ENCODE data around the gene FCMR. TPM values are rescaled to one million over a fixed set of nuclear protein-coding genes. Genes with fewer than 3 reads are reported as not detected.
A peak's percentile ranks its signal among the peaks of the same experiment; 100 is the strongest.

Gene FCMR
- total and polyA plus RNA-seq, 2 experiments from 2014 or later: 1.2 to 2.3 TPM

DNA sequence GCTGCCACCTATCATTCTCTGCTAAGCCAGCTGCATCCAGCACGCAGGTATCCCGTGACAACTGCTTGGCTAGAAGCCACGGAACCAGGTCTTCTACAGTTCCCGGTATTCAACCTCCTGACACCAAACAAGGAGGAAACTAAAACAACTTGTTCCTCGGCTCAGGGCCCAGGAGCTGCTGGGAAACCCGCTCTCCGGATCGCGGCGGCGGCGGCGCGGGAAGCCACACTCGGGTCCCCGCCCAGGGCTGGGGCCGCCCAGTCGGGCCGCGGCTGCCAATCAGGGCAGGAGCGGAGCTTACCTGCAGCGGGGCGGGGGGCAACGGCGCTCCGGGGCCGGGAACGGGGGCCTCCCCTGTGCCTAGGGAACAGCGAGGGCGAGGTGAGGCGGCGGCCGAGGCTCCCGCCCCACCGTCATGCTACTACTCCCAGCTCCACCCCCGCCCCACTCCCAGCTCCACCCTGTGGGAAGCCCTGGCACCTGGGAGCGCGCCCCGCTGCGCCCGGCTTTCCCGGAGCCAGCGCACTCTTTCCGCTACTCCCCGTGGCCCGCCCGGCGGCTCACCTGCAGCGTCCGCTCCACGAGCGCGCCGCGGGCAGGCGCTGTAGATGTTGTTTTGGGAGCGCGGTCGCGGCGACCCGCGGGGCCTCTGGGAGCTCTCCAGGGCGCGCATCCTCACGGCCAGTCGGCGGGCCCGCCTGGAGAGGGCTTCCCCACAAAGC, 12.4 kb downstream of the FCMR start:
- H3K27ac ChIP-seq: no peak overlapping the region
- H4K20me1 ChIP-seq (ENCODE audit: insufficient read depth): no peaks in the 10 kb centered on the region
- no peaks in the 10 kb centered on the region for H3K79me2 ChIP-seq (ENCODE audit: insufficient read depth)
- peak overlapping the region; percentile 55 for H3K9ac ChIP-seq
- peaks cover 28% of the 10 kb centered on the region for H3F3A ChIP-seq (ENCODE audit: insufficient read depth)
- 4 to 5% methylated on average over 22 to 55 of the region's 69 CpGs for WGBS, 2 experiments (ENCODE audit: low coverage in 1 of 2, low lambda C conversion rate in 2 of 2, missing lambda C conversion rate in 2 of 2)
- H3K4me1 ChIP-seq (ENCODE audit: insufficient read depth): peaks cover 12% of the 10 kb centered on the region
- peak; percentile 53 for DNase-seq
- in situ Hi-C loops (cut with MboI): no loop called here
- H3K4me2 ChIP-seq (ENCODE audit: unreplicated experiment): peak overlapping the region; percentile 73
- 0 out of 2 replicates have a peak, but pooled peaks cover 7% of the 10 kb centered on the region for H3K27me3 ChIP-seq (replicated peaks; ENCODE audit: insufficient read depth)
- no peaks in the 10 kb centered on the region for H3K9me3 ChIP-seq (ENCODE audit: low read depth)
- no peaks in the 10 kb centered on the region for H3K36me3 ChIP-seq (ENCODE audit: low read depth)
- H2AFZ ChIP-seq: peak overlapping the region; percentile 76
- H3K4me3 ChIP-seq: peak overlapping the region; percentile 69
- H3K9me2 ChIP-seq (ENCODE audit: insufficient read depth): no peaks in the 10 kb centered on the region
- TF ChIP-seq EZH2phosphoT487 (IDR thresholded peaks at IDR 0.05; ENCODE audit: insufficient read depth, low read depth) (no peak), EZH2 (IDR thresholded peaks at IDR 0.05; ENCODE audit: insufficient read depth, poor library complexity, severe bottlenecking) (no peak)

DNA sequence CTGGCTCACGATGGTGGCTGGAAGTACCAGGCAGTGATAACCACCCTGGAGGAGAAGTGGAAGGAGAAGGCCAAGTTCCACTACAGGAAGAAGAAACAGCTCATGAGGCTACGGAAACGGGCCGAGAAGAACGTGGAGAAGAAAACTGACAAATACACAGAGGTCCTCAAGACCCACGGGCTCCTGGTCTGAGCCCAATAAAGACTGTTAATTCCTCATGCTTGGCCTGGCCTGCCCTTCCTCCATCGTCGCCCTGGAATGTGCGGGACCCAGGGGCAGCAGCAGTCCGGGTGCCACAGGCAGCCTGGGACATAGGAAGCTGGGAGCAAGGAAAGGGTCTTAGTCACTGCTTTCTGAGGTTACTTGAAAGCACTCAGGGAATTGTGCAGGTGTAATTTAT, 13.7 kb downstream of the FCMR start:
- WGBS, 2 experiments (ENCODE audit: low coverage in 1 of 2, low lambda C conversion rate in 2 of 2, missing lambda C conversion rate in 2 of 2): 92 to 96% methylated on average over 10 of the region's 10 CpGs
- DNase-seq: no peak
- Histone ChIP-seq H3K79me2 (ENCODE audit: insufficient read depth) (no peaks in the 10 kb centered on the region), H3K4me3 (no peak overlapping the region), H2AFZ (no peak overlapping the region), H3K9me2 (ENCODE audit: insufficient read depth) (no peaks in the 10 kb centered on the region), H3K4me1 (ENCODE audit: insufficient read depth) (peaks cover 23% of the 10 kb centered on the region), H3K36me3 (ENCODE audit: low read depth) (no peaks in the 10 kb centered on the region), H3K9ac (no peak overlapping the region), H3K4me2 (ENCODE audit: unreplicated experiment) (no peak overlapping the region), H3F3A (ENCODE audit: insufficient read depth) (peaks cover 30% of the 10 kb centered on the region), H4K20me1 (ENCODE audit: insufficient read depth) (no peaks in the 10 kb centered on the region), H3K9me3 (ENCODE audit: low read depth) (no peaks in the 10 kb centered on the region), H3K27me3 (replicated peaks; ENCODE audit: insufficient read depth) (no peaks in the 10 kb centered on the region), H3K27ac (no peak overlapping the region)
- TF ChIP-seq EZH2 (IDR thresholded peaks at IDR 0.05; ENCODE audit: insufficient read depth, poor library complexity, severe bottlenecking) (no peak), EZH2phosphoT487 (IDR thresholded peaks at IDR 0.05; ENCODE audit: insufficient read depth, low read depth) (no peak)
- in situ Hi-C loops (cut with MboI): no loop called here

DNA sequence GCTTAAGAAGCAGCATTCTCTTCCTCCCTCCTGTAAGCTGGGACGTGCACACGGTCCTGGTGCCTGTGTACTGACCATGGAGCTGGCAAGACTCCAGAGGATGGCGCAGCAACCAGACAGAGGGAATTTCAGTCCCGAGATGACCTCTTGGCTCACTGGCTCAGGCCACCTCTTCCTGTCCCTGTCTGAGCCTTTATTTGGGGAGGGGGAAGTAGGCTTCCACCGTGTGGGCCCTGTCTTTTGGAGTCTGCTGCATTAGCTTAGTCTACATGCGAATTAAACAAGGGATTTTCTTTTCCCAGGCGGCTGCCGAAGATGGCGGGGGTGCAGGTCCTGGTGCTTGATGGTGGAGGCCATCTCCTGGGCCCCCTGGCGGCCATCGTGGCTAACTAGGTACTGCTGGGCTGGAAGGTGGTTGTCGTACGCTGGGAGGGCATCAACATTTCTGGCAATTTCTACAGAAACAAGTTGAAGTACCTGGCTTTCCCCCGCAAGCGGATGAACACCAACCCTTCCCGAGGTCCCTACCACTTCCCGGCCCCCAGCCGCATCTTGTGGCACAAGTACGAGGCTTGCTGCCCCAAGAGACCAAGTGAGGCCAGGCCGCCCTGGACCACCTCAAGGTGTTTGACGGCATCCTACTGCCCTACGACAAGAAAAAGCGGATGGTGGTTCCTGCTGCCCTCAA, 14.3 kb downstream of the FCMR start:
- H3K4me2 ChIP-seq (ENCODE audit: unreplicated experiment): no peak overlapping the region
- H3K9me2 ChIP-seq (ENCODE audit: insufficient read depth): no peaks in the 10 kb centered on the region
- no peaks in the 10 kb centered on the region for H3K9me3 ChIP-seq (ENCODE audit: low read depth)
- 89 to 93% methylated on average over 23 of the region's 23 CpGs for WGBS, 2 experiments (ENCODE audit: low coverage in 1 of 2, low lambda C conversion rate in 2 of 2, missing lambda C conversion rate in 2 of 2)
- no peaks in the 10 kb centered on the region for H3K79me2 ChIP-seq (ENCODE audit: insufficient read depth)
- DNase-seq: no peak
- H3K27me3 ChIP-seq (replicated peaks; ENCODE audit: insufficient read depth): no peaks in the 10 kb centered on the region
- H3K36me3 ChIP-seq (ENCODE audit: low read depth): no peaks in the 10 kb centered on the region
- no peak overlapping the region for H2AFZ ChIP-seq
- H3K4me3 ChIP-seq: no peak overlapping the region
- H3F3A ChIP-seq (ENCODE audit: insufficient read depth): peaks cover 30% of the 10 kb centered on the region
- TF ChIP-seq EZH2phosphoT487 (IDR thresholded peaks at IDR 0.05; ENCODE audit: insufficient read depth, low read depth): no peak
- TF ChIP-seq EZH2 (IDR thresholded peaks at IDR 0.05; ENCODE audit: insufficient read depth, poor library complexity, severe bottlenecking): no peak
- in situ Hi-C loops (cut with MboI): no loop called here
- no peak overlapping the region for H3K9ac ChIP-seq
- H3K27ac ChIP-seq: no peak overlapping the region
- H4K20me1 ChIP-seq (ENCODE audit: insufficient read depth): no peaks in the 10 kb centered on the region
- H3K4me1 ChIP-seq (ENCODE audit: insufficient read depth): peaks cover 23% of the 10 kb centered on the region

DNA sequence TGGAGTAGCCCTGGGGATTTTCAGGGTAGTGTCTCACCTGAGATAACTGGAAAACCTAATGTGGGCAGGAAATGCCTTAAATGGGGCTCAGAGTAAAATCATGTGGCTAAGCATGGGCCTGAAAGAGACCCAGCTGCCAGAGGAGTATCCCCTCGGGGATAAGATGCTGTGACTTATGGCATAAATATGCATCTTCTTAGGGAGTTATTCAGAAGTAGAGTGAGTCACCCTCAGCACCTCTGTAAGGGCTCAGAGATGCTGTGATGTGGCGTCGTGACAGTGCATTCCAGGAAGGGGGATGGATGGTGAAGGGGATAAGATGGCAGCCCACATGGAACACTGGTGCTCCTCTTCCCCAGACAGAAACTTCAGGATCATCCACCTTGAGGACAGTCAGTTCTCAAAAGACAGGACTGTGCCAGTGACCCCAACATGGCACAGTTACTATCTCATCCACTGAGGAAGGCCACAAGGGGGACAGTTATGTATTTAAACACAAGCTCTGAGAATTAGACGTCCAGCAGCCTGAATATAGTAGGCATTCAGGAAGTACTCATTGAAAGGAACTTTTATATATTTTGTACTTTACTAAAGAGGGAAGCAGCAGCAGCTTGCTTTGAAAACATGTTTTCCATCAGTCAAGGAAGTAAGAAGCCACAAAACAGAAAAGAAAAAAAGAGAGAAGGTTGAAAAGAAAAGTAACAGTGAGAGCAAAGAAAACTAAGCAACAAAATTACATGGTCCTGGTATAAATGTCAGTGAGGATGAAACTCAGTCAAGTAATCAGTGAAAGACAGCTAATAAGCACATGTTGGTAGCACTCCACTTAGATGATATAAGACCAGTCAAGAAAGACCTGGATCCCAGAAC, 16.2 kb downstream of the FCMR start:
- Histone ChIP-seq H3K9ac (no peak overlapping the region), H3K27ac (peak overlapping the region; percentile 71), H3K9me2 (ENCODE audit: insufficient read depth) (no peaks in the 10 kb centered on the region), H3K36me3 (ENCODE audit: low read depth) (no peaks in the 10 kb centered on the region), H3K4me3 (no peak overlapping the region), H3K4me2 (ENCODE audit: unreplicated experiment) (no peak overlapping the region), H3F3A (ENCODE audit: insufficient read depth) (peaks cover 25% of the 10 kb centered on the region), H4K20me1 (ENCODE audit: insufficient read depth) (no peaks in the 10 kb centered on the region), H2AFZ (peak overlapping the region; percentile 28; the same call in 1 of the 2 replicates), H3K4me1 (ENCODE audit: insufficient read depth) (peaks cover 23% of the 10 kb centered on the region), H3K27me3 (replicated peaks; ENCODE audit: insufficient read depth) (no peaks in the 10 kb centered on the region), H3K9me3 (ENCODE audit: low read depth) (no peaks in the 10 kb centered on the region), H3K79me2 (ENCODE audit: insufficient read depth) (no peaks in the 10 kb centered on the region)
- TF ChIP-seq EZH2phosphoT487 (IDR thresholded peaks at IDR 0.05; ENCODE audit: insufficient read depth, low read depth): no peak
- TF ChIP-seq EZH2 (IDR thresholded peaks at IDR 0.05; ENCODE audit: insufficient read depth, poor library complexity, severe bottlenecking): no peak
- 24 to 27% methylated on average over 4 of the region's 4 CpGs for WGBS, 2 experiments (ENCODE audit: low coverage in 1 of 2, low lambda C conversion rate in 2 of 2, missing lambda C conversion rate in 2 of 2)
- peak; percentile 95 for DNase-seq
- in situ Hi-C loops (cut with MboI): no loop called here
